Stimulated activated CD8-positive, alpha-beta memory T cell treated with anti-CD3 and anti-CD28 coated beads, Interleukin-15, amount 100 ng/mL, for 24 hours (primary cell): ENCODE measurements around the gene FAM20A.

ENCODE experiments used
- DNase-seq: peaks from one replicate; pipeline ENCODE4 v3.0.0-alpha.2; 2020; ENCODE audit warnings: low read depth

Gene FAM20A

GRCh38 chr17:68608515-68609130, 7.5 kb upstream of the FAM20A start:
- no peak for DNase-seq

GRCh38 chr17:68606451-68607307, 5.5 kb upstream of the FAM20A start:
- no peak for DNase-seq

GRCh38 chr17:68605914-68606313, 4.7 kb upstream of the FAM20A start:
- no peak for DNase-seq

GRCh38 chr17:68603656-68604055, 2.5 kb upstream of the FAM20A start:
- no peak for DNase-seq

DNA sequence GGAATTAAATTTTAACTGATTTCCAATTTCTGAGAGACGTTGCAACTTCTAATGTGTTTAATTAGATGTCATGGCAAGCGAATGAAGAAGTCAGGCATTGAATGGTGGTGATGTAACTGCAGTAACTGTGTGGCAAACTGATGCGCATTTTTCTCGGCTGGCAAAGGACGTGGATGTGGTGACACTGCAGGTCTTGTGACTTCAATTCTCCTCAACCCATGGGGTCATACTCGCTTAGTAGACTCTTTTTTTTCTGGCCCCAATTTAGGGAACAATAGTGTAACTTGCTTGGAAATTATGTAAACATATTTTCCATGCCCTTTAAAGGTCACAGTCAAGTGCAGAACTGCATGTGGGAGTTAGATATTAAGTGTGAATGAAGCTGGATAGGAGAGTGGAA, 1.9 kb upstream of the FAM20A start:
- DNase-seq, result no peak

DNA sequence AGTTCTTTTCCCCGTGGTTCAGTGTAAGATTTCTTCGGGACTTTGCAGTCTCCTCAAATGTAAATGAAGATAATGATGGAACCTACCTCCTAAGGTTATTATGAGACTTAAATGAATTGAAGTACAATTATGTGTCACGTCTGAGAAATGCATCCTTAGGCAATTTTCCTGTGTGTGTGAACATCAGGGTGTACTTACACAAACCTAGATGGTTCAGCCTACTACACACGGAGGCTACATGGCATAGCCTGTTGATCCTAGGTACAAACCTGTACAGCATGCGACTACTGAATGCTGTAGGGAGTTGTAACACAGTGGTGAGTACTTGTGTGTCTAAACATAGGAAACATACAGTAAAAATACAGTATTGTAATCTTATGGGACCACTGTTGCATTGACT, 1.1 kb upstream of the FAM20A start:
- no peak for DNase-seq

DNA sequence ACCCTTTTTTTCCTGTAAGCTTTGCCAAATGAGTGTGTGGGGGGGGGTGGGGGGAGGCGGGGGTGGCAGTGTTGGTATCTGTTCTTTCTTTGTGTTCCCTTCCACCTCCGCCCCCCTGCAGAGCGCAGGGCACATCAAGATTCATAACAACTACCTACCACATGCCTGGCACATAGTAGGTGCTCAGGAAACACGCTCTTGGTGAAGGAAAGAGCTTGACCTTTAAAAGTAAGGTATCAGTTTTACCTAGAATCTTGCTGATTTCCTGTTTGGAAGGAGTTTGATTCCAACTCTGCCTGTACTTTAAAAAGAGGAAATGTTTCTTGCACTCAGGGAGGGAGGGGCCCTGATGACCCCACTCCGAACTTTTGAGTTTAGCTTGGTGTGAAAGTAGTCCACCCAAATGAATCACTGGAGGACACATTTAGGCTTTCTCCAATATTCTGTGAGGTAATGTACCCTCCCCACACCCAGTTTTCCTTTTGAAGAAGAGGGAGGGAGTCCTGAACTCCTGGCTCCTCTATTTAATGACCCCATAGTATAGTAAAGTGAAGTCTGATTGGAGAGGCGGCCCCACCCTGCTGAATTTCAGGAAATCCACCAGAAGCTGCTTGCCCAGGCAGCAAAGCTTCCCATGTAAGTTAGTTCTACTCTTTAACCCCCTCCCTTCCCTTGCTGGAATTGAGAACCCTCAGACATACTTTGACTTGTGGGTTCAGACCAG, 560 bp upstream of the FAM20A start:
- no peak for DNase-seq

GRCh38 chr17:68600067-68600930, 868 bp downstream of the FAM20A start:
- DNase-seq, result no peak

DNA sequence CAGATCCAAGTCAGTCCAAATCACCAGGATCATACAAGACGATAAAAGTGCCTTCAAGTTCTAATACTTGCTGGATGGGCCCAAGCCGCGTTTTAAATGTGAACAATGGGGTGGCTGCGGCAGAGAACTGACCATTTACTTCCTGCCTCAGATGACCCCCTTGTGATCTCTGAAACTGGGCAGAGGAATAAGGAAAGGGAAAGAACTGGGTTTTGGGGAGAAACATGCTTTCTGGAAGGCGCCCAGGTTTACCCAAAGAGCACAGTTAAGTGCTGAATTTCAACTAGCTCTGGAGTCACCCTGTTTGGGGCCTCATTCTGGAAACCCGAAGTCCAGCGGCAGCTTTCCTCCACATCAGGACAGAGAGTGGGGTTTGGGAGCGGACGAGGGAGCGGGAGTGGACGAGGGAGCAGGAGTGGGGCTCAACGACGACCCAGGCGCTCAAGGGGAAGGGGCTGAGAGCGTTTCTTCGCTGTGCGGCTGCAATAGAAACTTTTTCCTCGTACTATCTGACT, 1.6 kb downstream of the FAM20A start:
- DNase-seq, result no peak

DNA sequence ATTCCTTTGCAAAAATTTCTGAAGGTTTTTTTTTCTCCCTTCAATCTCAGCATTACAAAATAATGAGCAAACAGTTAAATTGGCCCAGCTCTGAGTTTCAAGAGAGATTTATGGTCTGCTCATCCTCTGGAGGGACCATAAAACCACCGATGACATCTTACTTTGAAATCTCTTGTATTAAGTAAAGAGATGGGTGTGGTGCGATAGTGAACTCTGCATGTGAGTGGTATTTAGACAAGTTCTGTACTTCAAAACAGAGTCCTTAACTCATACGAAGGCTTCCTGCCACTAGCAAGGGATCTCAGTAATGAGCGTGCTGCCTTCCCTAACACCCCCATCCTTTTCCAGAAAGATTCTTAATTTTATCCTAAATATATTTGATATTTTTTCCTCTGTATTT, 2.1 kb downstream of the FAM20A start:
- no peak for DNase-seq

DNA sequence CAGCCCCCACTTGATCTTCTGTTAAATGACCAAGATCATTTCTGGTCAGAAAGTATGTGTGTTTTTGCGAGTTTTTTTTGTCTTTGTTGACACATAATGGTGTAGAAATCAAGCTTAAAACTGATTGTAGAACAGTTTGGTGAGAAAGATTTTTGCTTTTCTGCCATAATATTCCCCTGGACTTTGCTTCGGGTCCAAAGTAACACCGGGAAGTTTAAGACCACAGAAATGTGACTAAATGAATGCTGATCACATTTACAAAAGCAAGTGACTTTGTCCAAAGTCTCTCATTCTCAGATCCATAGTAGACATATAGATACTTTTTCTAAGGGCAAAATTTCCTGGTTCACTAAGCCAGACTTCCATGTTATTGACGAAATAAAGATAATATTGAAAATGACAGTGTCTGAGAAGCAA, 2.6 kb downstream of the FAM20A start:
- no peak for DNase-seq

- no peak for DNase-seq
Observed at GRCh38 chr17:68598074-68598473, 3.1 kb downstream of the FAM20A start.

DNA sequence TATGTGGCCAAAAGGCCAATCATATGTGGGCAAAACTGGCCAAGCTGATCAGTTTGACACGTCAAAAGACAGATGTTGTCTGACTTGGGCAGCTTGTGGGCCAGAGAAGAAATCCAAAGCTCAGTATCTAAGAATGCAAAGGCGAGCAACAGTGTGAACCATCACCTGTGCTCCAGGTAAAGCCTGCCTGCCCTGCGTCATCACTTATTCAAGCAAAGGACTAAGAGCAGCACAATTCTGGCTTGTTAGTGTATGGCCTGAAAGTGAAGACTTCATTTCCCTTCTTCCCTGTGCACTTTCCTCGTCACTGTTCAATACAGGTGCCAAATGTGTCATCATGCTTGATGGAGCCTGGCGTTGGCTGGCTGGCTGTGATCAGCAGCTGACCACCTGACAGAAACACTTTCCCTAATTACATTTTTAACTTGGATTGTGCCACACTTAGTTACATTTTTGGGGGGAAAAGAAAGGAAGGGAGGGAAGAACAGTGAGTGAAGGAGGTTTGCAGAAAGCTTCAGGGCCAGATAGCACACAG, 4.7 kb downstream of the FAM20A start:
- no peak for DNase-seq

- no peak for DNase-seq
Observed at GRCh38 chr17:68595986-68596385, 5.2 kb downstream of the FAM20A start.

- DNase-seq, result no peak
Observed at GRCh38 chr17:68595496-68595895, 5.7 kb downstream of the FAM20A start.

GRCh38 chr17:68594552-68594951, 6.6 kb downstream of the FAM20A start:
- no peak for DNase-seq

DNA sequence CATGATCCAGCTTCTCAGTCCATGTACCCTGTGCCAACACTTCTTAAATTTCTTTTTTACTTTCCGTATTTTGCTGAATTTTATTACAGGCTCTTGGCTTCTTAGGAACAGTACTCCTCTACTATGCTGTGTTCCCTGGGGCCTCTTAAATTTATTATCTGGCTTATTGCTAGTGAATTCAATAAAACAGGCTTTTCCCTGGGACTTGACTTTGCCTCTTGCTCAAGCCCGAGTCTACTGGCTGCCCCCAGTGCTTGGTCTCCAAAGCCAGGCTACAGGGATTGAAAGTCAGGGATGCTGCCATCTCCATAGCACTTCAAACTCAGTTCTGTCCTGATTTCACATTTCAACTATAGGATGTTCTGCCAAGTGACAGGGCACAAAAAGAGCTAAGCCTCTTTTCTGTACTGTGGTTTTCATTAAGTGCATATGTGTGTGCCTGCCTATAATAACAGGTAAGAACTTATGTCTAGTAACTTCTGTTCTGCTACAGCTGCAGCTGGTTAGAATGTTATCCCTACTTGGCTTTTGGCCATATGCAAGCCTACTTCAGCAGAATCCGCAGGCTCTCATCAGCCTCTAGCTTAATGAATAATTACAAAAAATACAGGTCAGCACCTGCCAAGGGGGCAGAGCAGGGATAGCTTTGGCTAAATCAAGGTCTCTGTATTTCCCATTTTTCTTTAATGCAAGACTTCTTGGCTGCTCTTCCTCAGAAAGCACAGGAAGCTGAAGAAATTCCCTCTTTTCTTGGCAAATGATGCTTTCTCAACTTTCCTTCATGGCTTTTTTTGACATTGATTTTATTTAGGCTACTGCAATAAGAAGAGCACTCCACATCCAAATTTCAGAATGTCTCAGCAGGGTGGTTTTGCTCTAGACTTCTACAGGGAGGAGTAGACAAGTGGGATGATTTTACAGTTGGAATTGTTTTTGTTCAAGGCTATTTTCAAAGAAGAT, 8.2 kb downstream of the FAM20A start:
- no peak for DNase-seq

GRCh38 chr17:68592009-68592408, 9.2 kb downstream of the FAM20A start:
- no peak for DNase-seq

GRCh38 chr17:68591583-68591982, 9.6 kb downstream of the FAM20A start:
- no peak for DNase-seq

GRCh38 chr17:68589086-68589485, 12.1 kb downstream of the FAM20A start:
- DNase-seq, result no peak
